Stomach (tissue), 9 donors: ENCODE data around the gene RHBDL3. TPM values are rescaled to one million over a fixed set of nuclear protein-coding genes. Genes with fewer than 3 reads are reported as not detected.
A peak's percentile ranks its signal among the peaks of the same experiment; 100 is the strongest.

Experiments
- DNase-seq, 2 donors: peaks; one replicate each; pipeline versions ENCODE4 v3.0.0 to v3.0.0-alpha.2; 2013 to 2019
- H3K27ac ChIP-seq, 5 donors: fragments of 200-600 bp in 4 of 5; sonication (generic) in 4 of 5; one replicate each; pipeline ENCODE4 v1.5.1; 2013 to 2019; ENCODE audit warnings: mild to moderate bottlenecking in 1 of 5, moderate library complexity in 1 of 5
- H3K27me3 ChIP-seq, 3 donors: fragments of 200-600 bp; sonication (generic); one replicate each; pipeline ENCODE4 v1.5.1; 2017 to 2019; ENCODE audit warnings: mixed run types in 1 of 3
- H3K36me3 ChIP-seq, 4 donors: fragments of 200-600 bp; sonication (generic); 1 replicate in 3 of 4; 2 replicates in 1 of 4; pipeline ENCODE4 v1.5.1; 2016 to 2019
- H3K4me1 ChIP-seq, 4 donors: fragments of 200-600 bp; sonication (generic); one replicate each; pipeline ENCODE4 v1.5.1; 2016 to 2019
- H3K4me3 ChIP-seq, 4 donors: fragments of 200-600 bp; sonication (generic) in 3 of 4; one replicate each; pipeline ENCODE4 v1.5.1; 2016 to 2019; ENCODE audit warnings: mild to moderate bottlenecking in 1 of 4
- H3K9me3 ChIP-seq, 4 donors: fragments of 200-600 bp; sonication (generic); one replicate each; pipeline ENCODE4 v1.5.1; 2016 to 2019
- EP300 ChIP-seq: sonication (generic); formaldehyde crosslinking; IDR thresholded peaks from one replicate; pipeline ENCODE4 v1.6.1; 2017; ENCODE audit warnings: antibody characterized with exemption
- POLR2A ChIP-seq, 4 donors: fragments of 450-650 bp; IDR thresholded peaks; one replicate each; pipeline ENCODE4 v1.6.1; 2016; ENCODE audit warnings: antibody characterized with exemption in 4 of 4, control low read depth in 2 of 4, mild to moderate bottlenecking in 1 of 4, moderate library complexity in 1 of 4
- POLR2AphosphoS5 ChIP-seq, 3 donors: sonication (generic); formaldehyde crosslinking; IDR thresholded peaks; one replicate each; pipeline ENCODE4 v1.6.1; 2016; ENCODE audit warnings: antibody characterized with exemption in 3 of 3
- WGBS, 5 donors: extraction: QIAGEN DNeasy Blood & Tissue Kit in 3 of 5; methylation state at CpG; one replicate each; pipeline versions ENCODE4 v1.1.5 to v1.1.7; 2013 to 2018; 5-methylcytosine and 5-hydroxymethylcytosine counted together
- intact Hi-C: fragments of 100-400 bp; cut with DNase I; formaldehyde crosslinking; loops from one replicate; pipeline ENCODE4 v1.15.1; 2023; ENCODE audit warnings: low total_unique reads
- polyA plus RNA-seq, 3 donors: library from polyadenylated mRNA; stranded (reverse); fragments of 200-250 nt; gene quantifications; one replicate each; pipeline ENCODE4 v1.2.3, GENCODE V29; 2013
- total RNA-seq, 5 donors: library from RNA; depleted of rRNA; stranded (reverse); fragments of >200 nt; gene quantifications; one replicate each; pipeline versions ENCODE4 v1.1.0 to v1.2.3, GENCODE V29; 2014 to 2016
- TF ChIP-seq, protein P1 (sequence below), 7 experiments: fragments of 450-650 bp in 4 of 7; fragments of 200-600 bp in 3 of 7; sonication (generic) in 3 of 7; IDR thresholded peaks; one replicate each; pipeline ENCODE4 v1.5.1; 2016 to 2019; ENCODE audit warnings: antibody characterized with exemption in 7 of 7, control low read depth in 2 of 7, mild to moderate bottlenecking in 1 of 7
- donor health status: healthy with polysubstance abuse.
- donor health status: Bipolar disorder and iron deficiency.
- donor health status: healthy.

The RHBDL3 gene
- total and polyA plus RNA-seq, 8 donors, result 0.31 to 15.2 (median 1.8) TPM; not detected in 2

DNA sequence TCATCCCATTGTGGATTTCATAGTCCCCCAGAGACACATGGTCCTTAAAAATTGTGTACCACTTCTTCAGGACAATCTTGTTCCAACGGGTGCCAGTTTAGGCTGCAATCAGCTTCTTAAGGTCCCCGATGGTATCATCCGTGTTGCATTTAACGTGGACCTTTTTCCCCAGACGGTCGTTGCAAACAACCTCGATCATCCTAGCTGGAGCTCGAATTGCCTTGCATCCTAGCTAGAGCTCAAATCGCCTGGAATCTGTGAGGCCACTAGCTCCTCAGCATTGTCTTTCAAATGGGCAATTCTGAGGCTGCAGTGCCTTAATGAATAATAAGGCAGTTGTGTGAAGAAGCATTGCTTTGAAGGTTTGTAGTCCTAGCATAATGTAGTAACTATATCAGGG, 37.7 kb upstream of the RHBDL3 start:
- H3K9me3 ChIP-seq, result no peaks in the 10 kb centered on the region
- TF ChIP-seq POLR2AphosphoS5 (IDR thresholded peaks at IDR 0.05), result no peak
- no peak for TF ChIP-seq EP300
- TF ChIP-seq, protein P1, sequence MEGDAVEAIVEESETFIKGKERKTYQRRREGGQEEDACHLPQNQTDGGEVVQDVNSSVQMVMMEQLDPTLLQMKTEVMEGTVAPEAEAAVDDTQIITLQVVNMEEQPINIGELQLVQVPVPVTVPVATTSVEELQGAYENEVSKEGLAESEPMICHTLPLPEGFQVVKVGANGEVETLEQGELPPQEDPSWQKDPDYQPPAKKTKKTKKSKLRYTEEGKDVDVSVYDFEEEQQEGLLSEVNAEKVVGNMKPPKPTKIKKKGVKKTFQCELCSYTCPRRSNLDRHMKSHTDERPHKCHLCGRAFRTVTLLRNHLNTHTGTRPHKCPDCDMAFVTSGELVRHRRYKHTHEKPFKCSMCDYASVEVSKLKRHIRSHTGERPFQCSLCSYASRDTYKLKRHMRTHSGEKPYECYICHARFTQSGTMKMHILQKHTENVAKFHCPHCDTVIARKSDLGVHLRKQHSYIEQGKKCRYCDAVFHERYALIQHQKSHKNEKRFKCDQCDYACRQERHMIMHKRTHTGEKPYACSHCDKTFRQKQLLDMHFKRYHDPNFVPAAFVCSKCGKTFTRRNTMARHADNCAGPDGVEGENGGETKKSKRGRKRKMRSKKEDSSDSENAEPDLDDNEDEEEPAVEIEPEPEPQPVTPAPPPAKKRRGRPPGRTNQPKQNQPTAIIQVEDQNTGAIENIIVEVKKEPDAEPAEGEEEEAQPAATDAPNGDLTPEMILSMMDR (IDR thresholded peaks at IDR 0.05), result no peak
- TF ChIP-seq POLR2A (IDR thresholded peaks at IDR 0.05), result no peak
- no peaks in the 10 kb centered on the region for H3K4me1 ChIP-seq
- no peak overlapping the region for H3K27ac ChIP-seq
- intact Hi-C loops, result no loop called here
- H3K36me3 ChIP-seq, result peaks cover 0 to 35% (median 29%) of the 10 kb centered on the region in 4 donors
- H3K4me3 ChIP-seq, result no peak overlapping the region
- no peak for DNase-seq
- 77 to 86% (median 81%) methylated on average over 9 of the region's 9 CpGs for WGBS, 5 donors
- no peaks in the 10 kb centered on the region for H3K27me3 ChIP-seq

DNA sequence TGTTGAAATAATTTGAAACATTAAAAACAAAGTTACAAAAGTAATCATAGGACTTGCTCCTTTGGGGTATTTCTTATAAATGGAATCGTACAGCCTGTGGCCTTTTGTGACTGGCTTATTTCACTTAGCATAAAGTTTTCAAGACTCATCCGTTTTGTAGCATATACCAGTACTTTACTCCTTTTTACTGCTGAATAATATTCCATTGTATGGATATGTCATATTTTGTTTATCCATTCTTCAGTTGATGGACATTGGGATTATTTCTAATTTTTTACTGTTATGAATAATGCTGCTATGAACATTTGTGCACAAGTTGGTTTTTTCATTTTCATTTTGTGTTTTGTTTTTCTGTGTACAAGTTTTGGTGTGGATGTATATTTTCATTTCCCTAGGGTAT, 30.0 kb upstream of the RHBDL3 start:
- Histone ChIP-seq H3K27ac (no peak overlapping the region), H3K4me1 (no peaks in the 10 kb centered on the region), H3K36me3 (no peaks in the 10 kb centered on the region), H3K27me3 (no peaks in the 10 kb centered on the region), H3K9me3 (no peaks in the 10 kb centered on the region), H3K4me3 (no peak overlapping the region)
- intact Hi-C loops, result no loop called here
- WGBS, 5 donors, result 85 to 98% (median 95%) methylated on average over 2 of the region's 2 CpGs
- DNase-seq, result no peak
- TF ChIP-seq EP300 (no peak), POLR2AphosphoS5 (IDR thresholded peaks at IDR 0.05) (no peak), POLR2A (IDR thresholded peaks at IDR 0.05) (no peak)
- TF ChIP-seq, protein P1 (IDR thresholded peaks at IDR 0.05), result no peak

DNA sequence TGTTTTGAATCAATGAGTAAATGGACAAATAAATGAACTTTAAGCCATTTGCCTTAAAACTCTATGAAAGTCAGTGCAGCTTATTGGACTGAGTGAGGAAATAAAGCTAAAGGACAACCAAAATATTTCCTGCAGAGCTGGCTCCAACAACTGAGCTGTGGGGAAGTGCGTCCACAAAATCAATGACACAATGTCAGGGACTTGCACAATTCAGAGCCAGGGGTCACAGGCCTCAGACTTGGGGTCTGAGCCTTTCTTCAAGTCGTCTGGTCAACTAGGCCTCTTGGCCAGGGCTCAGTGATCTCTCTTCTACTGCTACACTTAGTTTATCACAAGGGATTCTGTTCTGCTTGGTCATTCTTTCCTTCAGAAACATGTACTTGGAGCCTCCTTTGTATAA, 26.2 kb upstream of the RHBDL3 start:
- no peak for DNase-seq
- Histone ChIP-seq H3K36me3 (peaks cover 0 to 3% (median 0%) of the 10 kb centered on the region in 4 donors), H3K4me1 (no peaks in the 10 kb centered on the region), H3K9me3 (no peaks in the 10 kb centered on the region), H3K27ac (no peak overlapping the region), H3K4me3 (no peak overlapping the region), H3K27me3 (no peaks in the 10 kb centered on the region)
- TF ChIP-seq POLR2A (IDR thresholded peaks at IDR 0.05) (no peak), EP300 (no peak), POLR2AphosphoS5 (IDR thresholded peaks at IDR 0.05) (no peak)
- TF ChIP-seq, protein P1 (IDR thresholded peaks at IDR 0.05), result no peak
- WGBS, 5 donors, result 52 to 93% (median 74%) methylated on average over 2 of the region's 2 CpGs
- intact Hi-C loops, result no loop called here

DNA sequence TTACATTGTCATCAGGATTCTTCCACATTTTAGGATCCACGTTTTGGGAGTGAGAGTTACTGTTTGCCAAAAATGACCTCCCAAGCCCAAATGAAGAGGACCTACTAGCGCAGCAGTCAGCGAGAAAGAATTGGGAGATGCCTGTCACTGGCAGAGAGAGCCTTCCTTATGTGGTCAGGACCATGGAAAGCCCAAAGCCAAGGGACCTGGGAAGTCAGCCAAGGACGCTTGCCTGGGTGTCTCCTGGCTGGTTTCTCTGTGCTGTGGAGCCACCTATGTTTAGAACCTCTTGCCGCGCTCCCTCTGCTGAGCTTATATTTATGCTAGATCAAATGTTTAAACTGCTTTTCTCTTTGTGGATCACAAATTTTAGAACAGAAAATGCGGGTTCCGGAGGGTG, 24.9 kb upstream of the RHBDL3 start:
- TF ChIP-seq EP300 (no peak), POLR2AphosphoS5 (IDR thresholded peaks at IDR 0.05) (no peak), POLR2A (IDR thresholded peaks at IDR 0.05) (no peak)
- TF ChIP-seq, protein P1 (IDR thresholded peaks at IDR 0.05), result no peak
- H3K4me3 ChIP-seq, result no peak overlapping the region
- DNase-seq, result peak in 1 of 2 donors; percentile 26
- no peaks in the 10 kb centered on the region for H3K9me3 ChIP-seq
- H3K27ac ChIP-seq, result no peak overlapping the region
- H3K4me1 ChIP-seq, result no peaks in the 10 kb centered on the region
- intact Hi-C loops, result no loop called here
- no peaks in the 10 kb centered on the region for H3K27me3 ChIP-seq
- H3K36me3 ChIP-seq, result peaks cover 0 to 3% (median 0%) of the 10 kb centered on the region in 4 donors
- 72 to 79% (median 74%) methylated on average over 8 of the region's 8 CpGs for WGBS, 5 donors
